Activated CD8-positive, alpha-beta memory T cell treated with anti-CD3 and anti-CD28 coated beads for 4 hours (primary cell): Measurements from ENCODE around the gene LENG9.
"Not testable (repeated sequence)": the region's sequence is repeated elsewhere in the genome, so short reads cannot be mapped to it uniquely, and the experiment has no call there.

Experiments
- DNase-seq, 2 donors: peaks; one replicate each; pipeline ENCODE4 v3.0.0-alpha.2; 2020; ENCODE audit warnings: low read depth in 2 of 2

The LENG9 gene

DNA sequence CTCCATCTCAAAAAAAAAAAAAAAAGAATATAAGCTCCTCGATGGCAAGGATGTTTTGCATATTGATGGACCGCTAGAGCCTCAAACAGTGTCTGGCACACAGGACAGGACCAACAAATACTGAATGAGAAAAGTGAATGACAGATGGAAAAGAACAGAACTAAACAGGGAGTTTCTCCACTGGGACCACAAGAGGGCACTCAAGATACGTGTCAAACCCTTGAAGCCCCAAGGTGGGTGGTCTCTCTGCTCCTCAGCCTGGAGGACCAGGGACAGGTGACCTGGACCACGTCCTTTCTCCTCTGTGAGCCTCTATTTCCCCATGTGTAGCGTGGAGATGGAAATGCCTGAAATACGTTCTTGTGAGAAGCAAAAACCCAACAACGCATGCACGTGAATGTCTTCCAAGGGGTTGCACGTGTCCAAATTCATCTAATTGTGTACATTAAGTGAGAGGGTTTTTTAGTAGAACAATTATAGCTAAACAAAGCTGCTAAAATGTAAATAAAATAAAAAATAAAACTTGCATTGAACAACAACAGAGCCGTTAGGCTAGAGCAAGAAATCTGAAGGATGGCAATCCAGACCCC is 15.2 kb upstream of the LENG9 start:
- DNase-seq: no peak

DNA sequence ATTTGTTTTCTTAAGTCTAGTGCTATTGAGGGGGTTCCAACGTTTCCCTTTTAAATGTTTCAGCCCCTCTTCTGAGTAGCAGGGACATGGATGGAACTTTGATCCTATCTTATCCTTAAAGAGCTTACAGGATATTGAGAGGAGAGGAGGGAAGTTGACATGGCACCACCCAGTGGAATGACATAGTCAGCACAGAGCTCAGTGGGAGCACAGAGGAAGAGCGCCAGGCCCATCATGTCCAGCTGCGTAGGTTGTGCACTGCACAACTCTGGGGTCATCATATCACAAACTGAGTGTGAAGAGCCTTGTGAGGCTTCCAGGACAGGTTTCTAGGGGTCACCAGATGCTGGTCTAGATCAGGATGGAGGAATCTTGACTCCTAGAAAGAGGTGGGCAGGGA is 14.1 kb upstream of the LENG9 start:
- DNase-seq: no peak

DNA sequence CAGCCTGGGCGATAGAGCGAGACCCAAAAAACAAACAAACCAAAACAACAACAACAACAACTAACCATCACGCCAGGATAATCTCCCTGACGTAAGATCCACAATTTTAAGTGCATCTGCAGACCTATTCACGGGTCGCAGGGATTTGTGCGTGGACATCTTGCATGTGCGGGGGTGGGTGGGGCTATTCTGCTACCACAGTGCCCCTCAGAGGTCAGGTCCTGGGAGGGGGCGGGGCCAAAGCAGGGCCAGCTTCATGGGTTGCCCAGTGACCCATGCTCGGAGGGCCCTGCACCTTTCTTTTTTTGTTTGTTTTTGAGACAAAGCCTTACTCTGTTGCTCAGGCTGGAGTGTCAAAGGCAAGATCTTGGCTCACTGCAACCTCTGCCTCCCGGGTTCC is 12.1 kb upstream of the LENG9 start:
- no peak for DNase-seq

DNA sequence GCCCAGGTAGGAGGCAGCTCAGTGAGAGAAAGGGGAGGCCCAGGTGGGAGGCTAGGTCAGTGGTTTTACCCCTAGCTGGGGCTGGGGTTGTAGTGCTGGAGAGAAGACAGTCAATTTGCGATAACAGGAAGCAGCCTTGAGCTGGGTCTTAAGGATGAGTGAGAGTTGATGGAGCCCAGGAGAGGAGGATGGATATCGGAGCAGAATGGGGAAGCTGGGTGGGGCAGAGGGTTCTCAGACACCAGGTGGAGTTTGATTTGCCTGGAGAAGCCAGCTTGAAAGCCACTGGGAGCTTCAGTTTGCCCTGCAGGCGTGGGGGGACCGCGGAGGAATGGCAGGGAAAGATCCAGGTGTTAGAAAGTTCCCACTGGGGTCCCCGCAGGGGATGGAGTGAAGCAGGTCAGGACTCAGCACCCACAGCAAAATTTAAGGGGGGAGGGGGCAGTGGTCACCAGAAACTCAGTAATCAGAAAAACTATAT is 10.4 kb upstream of the LENG9 start:
- DNase-seq: no peak

DNA sequence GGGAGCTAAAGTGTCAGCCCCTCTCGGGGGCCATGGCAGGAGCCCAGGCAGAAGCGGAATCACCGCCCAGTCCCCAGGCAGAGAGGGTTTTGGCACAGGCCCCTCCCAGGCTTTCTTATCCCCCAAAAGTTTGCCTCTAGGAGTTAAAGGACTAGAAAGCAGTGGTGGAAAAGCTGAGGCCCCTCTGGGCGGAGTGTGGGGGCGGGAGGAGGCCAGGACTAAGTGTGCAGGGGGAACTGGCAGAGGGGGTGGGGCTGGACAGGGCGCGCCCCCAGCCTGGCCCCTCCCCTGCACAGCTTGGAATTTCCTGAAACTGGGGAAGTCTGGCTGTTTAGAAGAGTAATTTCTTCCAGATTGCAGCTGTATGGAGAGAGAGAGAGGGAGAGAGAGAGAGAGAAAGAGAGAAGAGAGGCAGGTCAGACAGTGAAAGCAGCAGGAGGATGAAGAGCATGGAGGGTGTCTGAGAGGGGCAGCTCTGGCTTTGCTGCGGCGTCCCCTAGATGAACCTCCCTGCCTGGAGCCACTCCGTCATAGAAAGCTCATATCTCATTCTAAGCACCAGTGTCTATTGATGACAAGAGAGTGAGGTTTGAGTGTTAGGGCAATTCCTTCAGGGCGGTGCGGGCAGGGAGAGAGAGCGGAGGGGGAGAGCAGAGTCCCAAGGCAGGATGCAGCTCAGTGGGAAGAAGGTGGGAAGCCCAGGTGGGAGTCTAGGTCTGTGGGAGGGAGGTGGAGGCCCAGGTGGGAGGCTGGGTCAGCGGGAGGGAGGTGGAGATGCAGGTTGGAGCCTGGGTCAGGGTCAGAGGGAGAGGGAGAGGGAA is 9.7 kb upstream of the LENG9 start, which contains the start of gene CDC42EP5:
TSS of gene CDC42EP5 (minus strand) at position 226 of the 821 bp plus-strand sequence. CDS start 7,749 bp downstream, outside the sequence.
- DNase-seq: no peak

DNA sequence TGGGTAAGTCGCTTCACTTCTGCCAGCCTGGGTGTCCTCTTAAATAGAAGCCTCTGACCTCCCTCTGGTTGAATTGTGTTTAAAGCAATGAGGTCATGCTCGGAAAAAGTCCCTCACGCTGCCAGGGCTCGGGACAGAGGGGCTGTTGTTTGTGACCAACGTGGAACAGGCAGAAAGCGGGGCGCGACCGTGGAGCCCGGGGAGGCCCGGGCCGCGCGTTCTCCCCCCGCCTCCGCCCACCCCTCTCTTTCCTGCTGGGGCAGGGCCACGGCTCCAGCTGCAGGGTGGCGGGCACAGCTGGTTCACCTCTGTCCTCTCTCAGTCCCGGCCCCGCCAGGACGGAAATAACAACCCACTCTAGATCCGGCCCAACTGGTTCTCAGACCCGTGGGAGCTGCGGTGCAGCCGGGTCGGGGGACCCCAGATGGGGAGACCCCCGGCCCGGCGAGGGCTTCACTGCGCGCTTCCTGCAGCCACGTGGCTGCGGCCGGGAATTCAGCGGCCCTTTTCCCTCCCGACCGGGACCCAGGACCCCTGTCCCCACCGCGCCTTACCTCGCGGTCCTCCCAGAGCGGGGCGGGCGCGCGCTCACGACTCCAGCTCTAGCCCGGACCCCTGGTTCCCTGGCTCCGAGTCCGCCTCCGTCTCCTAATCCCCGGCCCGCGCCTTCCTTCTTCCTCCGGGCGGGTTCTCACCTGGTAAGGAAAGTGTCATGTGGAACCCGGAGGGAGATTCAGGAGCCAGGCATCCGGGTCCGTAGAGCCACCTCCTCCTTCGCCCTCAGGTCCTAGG is 7.6 kb upstream of the LENG9 start:
- no peak for DNase-seq

DNA sequence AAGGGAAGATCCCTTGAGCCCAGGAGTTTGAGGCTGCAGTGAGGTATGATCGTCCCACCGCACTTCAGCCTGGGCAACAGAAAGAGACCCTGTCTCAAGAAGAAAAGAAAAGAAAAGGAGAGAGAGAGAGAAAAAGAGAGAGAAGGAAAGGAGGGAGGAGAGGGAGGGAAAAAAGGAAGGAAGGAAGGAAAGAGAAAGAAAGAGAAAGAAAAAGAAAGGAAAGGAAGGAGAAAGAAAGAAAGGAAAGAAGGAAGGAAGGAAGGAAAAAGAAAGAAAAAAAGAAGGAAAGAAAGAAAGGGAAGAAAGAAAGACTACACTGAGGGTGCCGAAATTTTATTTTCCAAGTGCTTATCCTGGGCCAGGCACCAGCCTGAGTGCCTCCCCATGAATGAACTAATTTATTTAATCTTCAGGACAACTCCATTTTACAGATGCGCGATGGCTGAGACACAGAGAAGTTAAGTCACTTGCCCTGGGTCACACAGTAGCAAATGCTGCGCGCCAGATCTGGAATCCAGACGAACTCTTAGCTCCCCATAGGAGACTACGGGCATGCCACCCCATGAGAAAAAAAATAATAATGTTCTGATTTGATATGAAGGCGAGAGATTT is 6.8 kb upstream of the LENG9 start:
- DNase-seq: no peak

DNA sequence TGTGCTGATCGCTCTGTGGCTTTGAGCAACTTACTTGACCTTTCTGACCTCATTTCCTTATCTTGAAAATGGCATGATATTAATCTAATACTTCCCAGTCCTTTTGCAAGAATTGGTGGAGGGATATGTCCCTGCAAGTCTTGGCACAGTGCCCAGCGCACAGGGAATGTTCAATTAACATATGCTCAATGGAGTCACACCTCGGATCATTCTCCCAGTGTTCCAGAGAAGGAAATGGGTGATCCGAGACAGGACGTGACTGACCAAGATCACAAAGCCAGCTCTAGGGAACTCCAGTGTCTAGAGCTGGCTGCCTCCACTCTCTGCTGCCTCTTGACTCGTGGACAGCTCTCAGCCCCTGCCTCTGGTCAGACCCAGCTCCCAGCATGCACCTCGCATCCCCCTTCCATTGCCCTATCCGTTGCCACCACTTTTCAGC is 5.9 kb upstream of the LENG9 start:
- DNase-seq: no peak

DNA sequence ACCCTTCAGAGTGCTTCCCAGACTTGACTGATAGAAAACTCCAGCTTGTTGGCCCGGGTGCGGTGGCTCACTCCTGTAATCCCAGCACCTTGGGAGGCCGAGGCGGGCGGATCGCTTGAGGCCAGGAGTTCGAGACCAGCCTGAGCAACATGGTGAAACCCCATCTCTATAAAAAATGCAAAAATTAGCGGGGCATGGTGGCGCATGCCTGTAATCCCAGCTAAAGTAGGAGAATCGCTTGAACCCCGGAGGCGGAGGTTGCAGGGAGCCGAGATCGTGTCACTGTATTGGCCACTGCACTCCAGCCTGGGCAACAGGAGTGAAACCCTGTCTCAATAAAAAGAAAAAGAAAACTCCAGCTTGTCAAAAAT is 2.5 kb upstream of the LENG9 start:
- not testable (repeated sequence) for DNase-seq

DNA sequence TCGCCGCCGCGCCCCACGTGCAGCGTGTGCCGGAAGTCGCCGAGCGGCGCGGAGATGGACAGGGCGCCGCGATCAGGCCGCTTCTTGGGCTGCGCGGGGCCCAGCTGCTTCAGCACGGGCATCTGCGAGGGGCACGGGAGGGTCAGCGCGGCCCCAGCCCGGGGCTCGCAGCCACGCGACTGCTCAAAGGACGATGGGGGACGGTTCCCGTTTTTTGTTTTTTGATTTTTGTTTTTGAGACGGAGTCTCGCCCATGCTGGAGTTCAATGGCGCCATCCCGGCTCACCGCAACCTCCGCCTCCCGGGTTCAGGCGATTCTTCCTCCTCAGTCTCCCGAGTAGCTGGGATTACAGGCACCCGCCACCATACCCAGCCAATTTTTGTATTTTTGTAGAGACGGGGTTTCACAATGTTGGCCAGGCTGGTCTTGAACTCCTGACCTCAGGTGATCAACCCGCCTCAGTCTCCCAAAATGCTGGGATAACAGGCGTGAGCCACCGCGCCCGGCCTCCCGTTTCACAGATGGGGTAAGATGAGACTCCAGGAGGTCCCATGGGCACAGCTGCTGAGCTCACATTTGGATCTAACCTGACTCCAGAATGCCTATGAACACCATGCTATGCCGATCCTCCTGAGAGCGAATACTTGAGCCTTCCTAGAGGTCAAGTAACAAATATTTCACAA is 2.0 kb upstream of the LENG9 start:
- DNase-seq: no peak

DNA sequence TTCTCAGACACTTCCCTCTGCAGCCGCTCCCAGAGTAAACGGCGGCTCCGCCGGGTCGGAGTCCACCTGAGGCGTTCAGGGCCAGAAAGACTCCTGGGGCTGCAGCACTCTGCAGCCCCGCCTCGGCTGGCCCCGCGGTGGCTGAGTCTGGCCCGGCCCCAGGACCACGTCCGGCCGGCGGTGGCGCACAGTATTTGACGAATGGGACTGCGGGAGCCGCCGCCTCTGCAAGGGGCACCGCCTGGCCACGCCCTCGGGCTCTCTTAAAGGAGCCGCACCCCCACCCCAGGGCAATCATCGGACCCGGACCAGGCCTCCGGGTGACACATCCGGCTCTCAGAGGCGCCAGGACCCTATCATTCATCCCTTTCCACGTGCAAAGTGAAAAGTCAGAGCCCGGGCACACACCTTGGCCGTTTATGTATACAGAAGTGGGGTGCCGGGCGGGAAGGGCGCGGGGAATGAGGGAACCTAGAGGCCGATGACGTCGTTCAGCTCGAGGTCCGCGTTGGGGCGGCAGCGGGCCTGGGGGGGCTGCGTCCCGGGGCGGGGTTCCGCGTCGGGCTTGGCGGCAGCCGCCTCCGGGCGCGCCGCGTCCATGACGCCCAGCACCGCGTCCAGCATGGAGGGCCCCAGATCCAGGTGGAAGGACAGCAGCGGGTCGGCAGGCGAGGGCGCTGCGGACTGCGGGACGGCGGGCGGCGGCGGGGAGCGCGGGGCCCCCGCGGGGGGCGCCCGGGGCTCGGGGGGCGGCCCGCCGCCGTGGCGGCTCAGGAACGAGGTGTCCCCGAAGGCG is 1.2 kb upstream of the LENG9 start:
- DNase-seq: no peak

DNA sequence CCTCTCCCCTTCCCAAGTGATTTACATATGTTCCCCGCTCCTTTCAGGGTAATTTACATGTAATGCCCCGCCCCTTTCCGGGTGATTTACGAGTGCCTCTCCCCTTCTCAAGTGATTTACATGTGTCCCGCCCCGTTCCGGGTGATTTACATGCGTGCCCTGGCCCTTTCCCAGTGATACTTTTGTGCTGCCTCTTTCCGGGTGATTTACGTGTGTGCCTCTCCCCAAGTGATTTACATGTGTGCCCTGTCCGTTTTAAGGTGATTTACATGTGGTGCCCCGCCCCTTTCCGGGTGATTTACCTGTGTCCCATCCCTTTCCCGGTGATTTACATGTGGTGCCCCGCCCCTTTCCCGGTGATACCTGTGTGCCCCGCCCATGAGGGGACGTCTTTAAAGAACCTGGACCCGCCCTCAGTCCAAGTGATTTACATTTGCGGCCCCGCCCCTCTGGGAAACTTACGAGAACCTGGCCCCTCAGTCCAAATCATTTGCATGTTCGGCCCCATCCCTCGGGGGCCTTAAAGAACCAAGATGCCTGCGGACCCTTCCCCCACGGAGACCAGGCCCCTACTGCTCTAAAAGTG is 559 bp upstream of the LENG9 start:
- peak; percentile 36 to 72 for DNase-seq

DNA sequence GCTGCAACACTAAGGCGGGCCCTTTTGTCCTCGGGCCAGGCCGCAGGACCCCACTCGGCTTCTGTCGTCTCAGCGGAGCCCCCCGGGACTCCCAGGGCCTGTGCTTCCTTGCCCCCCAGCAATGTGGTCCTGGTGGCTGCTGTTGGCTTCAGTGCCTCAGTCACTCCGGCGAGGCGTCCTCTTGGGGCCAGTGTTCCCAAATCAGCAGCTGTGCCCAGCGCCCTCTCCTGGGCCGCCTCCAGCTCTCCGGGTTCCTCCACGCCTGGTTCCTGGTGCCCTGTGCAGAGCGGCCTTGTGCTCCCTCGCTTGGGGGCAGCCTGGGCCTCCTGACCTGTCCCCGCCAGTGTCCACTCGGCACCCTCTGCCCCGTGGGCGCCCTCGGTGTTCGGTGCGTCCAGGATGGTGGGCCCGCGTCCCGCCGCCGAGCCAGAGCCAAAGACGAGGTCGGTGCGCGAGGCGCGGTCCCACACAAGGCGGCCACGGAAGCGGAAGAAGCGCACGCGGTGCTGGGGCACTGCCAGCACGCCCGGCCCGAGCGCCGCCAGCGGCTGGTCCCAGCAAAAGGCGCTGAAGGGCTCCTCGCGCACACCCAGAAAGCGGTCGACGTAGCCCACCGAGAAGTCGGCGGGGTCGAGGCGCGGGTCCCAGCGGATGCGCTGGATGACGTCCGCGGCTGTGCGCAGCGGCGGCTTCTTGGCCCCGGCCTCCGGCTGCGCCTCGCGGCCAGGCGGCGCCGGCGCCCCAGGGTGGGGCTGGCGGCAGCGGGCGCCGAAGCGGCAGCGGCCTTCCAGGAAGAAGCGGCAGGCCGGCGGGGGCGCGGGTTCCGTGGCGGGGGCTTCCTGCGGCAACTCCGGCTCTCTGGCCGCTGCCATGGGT is 685 bp downstream of the LENG9 start:
- no peak for DNase-seq

DNA sequence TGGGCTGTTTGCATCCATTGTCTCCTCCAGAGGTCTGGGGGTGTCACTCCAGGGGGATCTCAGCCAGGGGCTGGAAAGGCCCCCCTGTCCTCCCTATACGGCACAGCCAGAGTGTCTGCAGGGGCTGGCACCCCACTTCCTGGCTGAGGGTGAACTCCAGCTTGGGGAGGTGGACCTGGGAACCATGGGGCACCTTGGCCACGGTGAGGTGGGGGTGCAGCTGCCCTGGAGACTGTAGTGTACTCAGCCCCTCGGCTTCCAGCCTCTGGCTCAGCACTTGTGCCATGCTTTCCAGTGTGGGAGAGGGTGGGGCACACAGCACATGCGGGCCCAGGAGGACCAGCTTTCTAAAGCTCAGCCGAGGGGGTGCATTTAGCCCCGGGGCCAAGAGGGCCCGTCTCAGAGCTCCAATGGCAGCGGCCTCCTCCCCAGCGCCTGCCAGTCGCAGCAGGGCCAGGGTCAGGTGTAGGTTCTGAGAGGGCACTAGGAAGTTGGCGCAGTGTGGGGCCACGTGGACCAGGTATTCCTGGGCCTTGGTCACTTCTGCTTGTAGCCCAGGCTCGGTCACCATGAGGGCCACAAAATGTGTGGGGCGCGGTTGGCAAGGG is 1.4 kb downstream of the LENG9 start:
- no peak for DNase-seq

DNA sequence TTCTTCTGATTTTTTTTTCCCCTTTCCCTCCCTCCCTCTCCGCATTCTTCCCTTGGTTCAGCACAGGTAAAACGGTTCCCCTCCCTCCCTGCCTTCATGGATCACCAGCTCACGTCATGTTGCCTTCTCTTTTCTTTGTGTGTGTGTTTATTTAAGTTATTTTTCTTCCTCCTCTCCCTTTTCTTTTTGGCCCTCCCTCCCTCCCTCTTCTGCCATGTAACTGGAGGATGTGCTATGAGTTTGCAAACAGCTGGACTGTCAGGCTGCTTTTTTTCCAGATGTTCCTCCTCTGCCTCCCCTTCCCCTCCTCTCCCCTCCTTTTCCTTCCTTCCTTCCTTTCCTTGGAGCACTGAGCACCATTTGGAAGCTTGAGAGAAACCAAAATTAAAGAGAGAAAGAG is 2.0 kb downstream of the LENG9 start:
- no peak for DNase-seq

DNA sequence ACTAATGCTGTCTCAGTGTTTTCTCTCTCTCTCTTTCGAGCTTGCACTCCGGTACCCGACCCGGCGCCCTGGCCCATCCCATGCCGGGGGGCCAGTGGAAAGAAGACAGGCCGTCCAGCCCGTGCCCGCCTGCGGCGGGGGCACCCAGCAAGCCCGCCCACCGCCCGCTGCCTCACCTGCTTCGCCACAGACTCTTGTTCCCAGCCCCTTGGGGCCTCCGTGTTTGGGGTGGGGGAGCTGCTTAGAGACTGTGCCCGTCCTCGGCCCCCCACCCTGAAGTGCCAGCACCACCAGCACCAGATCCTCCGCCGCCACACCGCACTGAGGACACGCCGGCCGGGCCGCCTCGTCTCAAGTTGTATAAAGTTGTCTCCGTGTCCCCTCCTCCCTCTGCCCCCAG is 2.4 kb downstream of the LENG9 start:
- DNase-seq: no peak

DNA sequence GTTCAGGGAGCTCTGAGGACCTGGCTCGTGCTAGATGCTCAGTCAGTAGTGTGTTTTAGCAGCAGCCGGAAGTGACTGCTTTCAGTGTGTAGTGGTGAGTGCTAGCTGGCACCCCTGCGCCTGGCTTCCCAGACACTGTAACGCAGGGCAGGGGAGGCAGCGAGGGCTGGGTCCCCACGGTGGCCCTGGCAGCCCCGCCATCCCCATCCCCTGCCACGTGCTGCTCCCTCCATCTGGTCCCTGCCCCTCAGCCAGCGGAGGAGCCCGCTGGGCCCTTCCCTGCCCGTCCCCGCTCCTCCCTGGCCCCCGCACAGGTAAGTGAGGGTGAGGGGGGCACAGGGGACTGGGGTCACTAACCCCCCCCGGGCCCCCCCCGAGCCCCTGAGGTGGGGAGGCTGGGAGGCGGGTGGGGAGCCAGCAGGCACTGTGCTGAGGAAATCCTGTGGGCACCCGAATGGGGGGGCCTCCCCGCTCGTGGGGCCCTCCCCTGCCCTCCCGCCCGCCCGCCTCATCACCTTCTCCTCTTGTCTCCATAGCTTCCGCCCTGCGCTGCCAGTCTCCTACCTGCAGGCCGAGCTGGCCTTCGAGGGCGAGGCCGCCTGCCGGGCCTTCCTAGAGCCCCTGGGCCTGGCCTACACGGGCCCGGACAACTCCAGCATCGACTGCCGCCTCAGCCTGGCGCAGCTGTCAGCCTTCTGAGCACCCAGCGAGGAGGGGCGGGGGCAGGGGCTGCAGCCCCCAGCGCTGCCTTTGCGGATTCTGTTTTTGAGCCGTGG is 3.2 kb downstream of the LENG9 start:
- no peak for DNase-seq
